ENCODE measurements around the gene PLA2G3.

- peak in 1 of 2 donors; percentile 64 for TF ChIP-seq POLR2AphosphoS5 (IDR thresholded peaks at IDR 0.05; ENCODE audit: insufficient read depth in 1 of 2, low read depth in 1 of 2)
- no peak for TF ChIP-seq CTCF (IDR thresholded peaks at IDR 0.05)
Observed at GRCh38 chr22:31179345-31179744, 39.0 kb upstream of the PLA2G3 start.

All from vagina (tissue), 2 donors.